Endothelial cell of umbilical vein (primary cell): ENCODE data around the gene MMP23B. TPM values are rescaled to one million over a fixed set of nuclear protein-coding genes. Genes with fewer than 3 reads are reported as not detected.

ENCODE experiments used
- BruUV-seq: library from RNA; stranded (reverse); fragments of 400-500 nt; replicated peaks from 2 replicates; lab custom pipeline; 2021; lab: Mats Ljungman, UMichigan
- CTCF ChIA-PET: fragments of 300-600, 350-600 bp; sonication (Branson Sonifier 250); formaldehyde crosslinking; loops from one replicate; lab custom pipeline; 2021; ENCODE audit warnings: antibody characterized with exemption, inconsistent platforms; lab: Charles Lee
- POLR2A ChIA-PET: fragments of 300-600, 350-600 bp; sonication (Branson Sonifier 250); formaldehyde crosslinking; loops from one replicate; lab custom pipeline; 2021; ENCODE audit warnings: antibody characterized with exemption, inconsistent platforms; lab: Charles Lee
- DNase-seq: peaks from one replicate; pipeline ENCODE4 v3.0.0-alpha.2; 2011; ENCODE audit warnings: low read depth, low spot score
- FAIRE-seq: peaks from 2 replicates; lab custom pipeline; 2011; peaks lifted over from hg19 to GRCh38; lab: Jason Lieb, UNC
- H2AFZ ChIP-seq: 2 replicates; pipeline ENCODE4 v1.6.0; 2012; ENCODE audit warnings: low read depth, low read length, control low read depth, inconsistent platforms
- H3K27ac ChIP-seq: 2 replicates; pipeline ENCODE4 v1.5.1; 2011; ENCODE audit warnings: low read depth, mild to moderate bottlenecking, control low read depth, low read length, moderate library complexity; ENCODE audit not compliant: insufficient read depth
- H3K27me3 ChIP-seq, 2 experiments: 2 replicates each; pipeline versions ENCODE4 v1.6.0 to v1.6.1; 2011; ENCODE audit warnings: low read length in 2 of 2, mixed read lengths in 1 of 2; ENCODE audit not compliant: control insufficient read depth in 2 of 2, insufficient read depth in 2 of 2
- H3K36me3 ChIP-seq, 2 experiments: 2 replicates in 1 of 2; 3 replicates in 1 of 2; pipeline ENCODE4 v1.5.1; 2011; ENCODE audit warnings: low read length in 2 of 2, mild to moderate bottlenecking in 1 of 2, moderate library complexity in 1 of 2; ENCODE audit not compliant: control insufficient read depth in 2 of 2, insufficient read depth in 2 of 2; ENCODE audit errors: extremely low read depth in 1 of 2
- H3K4me1 ChIP-seq: 3 replicates; pipeline ENCODE4 v1.5.1; 2011; ENCODE audit warnings: mild to moderate bottlenecking, low read length; ENCODE audit not compliant: control insufficient read depth, insufficient read depth; ENCODE audit errors: extremely low read depth
- H3K4me2 ChIP-seq: 2 replicates; pipeline ENCODE4 v1.6.1; 2011; ENCODE audit warnings: low read length, control low read depth, mixed read lengths; ENCODE audit not compliant: insufficient read depth
- H3K4me3 ChIP-seq, 3 experiments: fragments of 200-600 bp in 1 of 3; sonication (generic), shearing (Covaris generic) in 1 of 3; replicated peaks in 1 of 3; 2 replicates each; pipeline ENCODE4 v1.5.1; 2011 to 2016; ENCODE audit warnings: control low read depth in 3 of 3, low read length in 3 of 3, mild to moderate bottlenecking in 2 of 3, inconsistent platforms in 1 of 3, low read depth in 1 of 3, moderate library complexity in 1 of 3; ENCODE audit not compliant: insufficient read depth in 1 of 3
- H3K79me2 ChIP-seq: 2 replicates; pipeline ENCODE4 v1.6.0; 2012; ENCODE audit warnings: low read length, inconsistent platforms; ENCODE audit not compliant: control insufficient read depth, insufficient read depth
- H3K9ac ChIP-seq: replicated peaks from 2 replicates; pipeline ENCODE3; 2011; ENCODE audit warnings: low read length, control low read depth; ENCODE audit not compliant: insufficient read depth; ENCODE audit errors: extremely low read depth
- H3K9me1 ChIP-seq: replicated peaks from 3 replicates; pipeline ENCODE4 v1.6.0; 2011; ENCODE audit warnings: mild to moderate bottlenecking, low read length; ENCODE audit not compliant: control insufficient read depth, insufficient read depth; ENCODE audit errors: extremely low read depth
- H3K9me3 ChIP-seq: replicated peaks from 2 replicates; pipeline ENCODE4 v1.5.1; 2012; ENCODE audit warnings: low read length, inconsistent platforms; ENCODE audit not compliant: control insufficient read depth, insufficient read depth
- H4K20me1 ChIP-seq: replicated peaks from 2 replicates; pipeline ENCODE3; 2011; ENCODE audit warnings: mild to moderate bottlenecking, low read length; ENCODE audit not compliant: control insufficient read depth, insufficient read depth; ENCODE audit errors: extremely low read depth
- MYC ChIP-seq: IDR thresholded peaks from one replicate; pipeline ENCODE4 v1.6.1; 2011; ENCODE audit warnings: mild to moderate bottlenecking, low read depth, low read length
- POLR2A ChIP-seq: IDR thresholded peaks from 2 replicates; pipeline ENCODE4 v1.6.1; 2012; ENCODE audit warnings: low read depth, mild to moderate bottlenecking, control low read depth, low read length
- POLR2AphosphoS5 ChIP-seq: IDR thresholded peaks from 2 replicates; pipeline ENCODE4 v1.6.1; 2012; ENCODE audit warnings: low read depth, mild to moderate bottlenecking, control low read depth, low read length, moderate library complexity; ENCODE audit not compliant: insufficient read depth
- dilution Hi-C: fragments of 300-500 bp; cut with MboI; formaldehyde crosslinking; loops from one replicate; pipeline ENCODE4 v1.15.0; 2019; ENCODE audit warnings: low sequenced_read_pairs; ENCODE audit not compliant: extremely low pct_ligation_motif_present
- intact Hi-C: fragments of 100-400 bp; cut with micrococcal nuclease; formaldehyde crosslinking; loops from one replicate; pipeline ENCODE4 v1.10.0; 2022
- polyA plus RNA-seq, 4 experiments: library from polyadenylated mRNA; depleted of rRNA in 3 of 4; stranded (reverse) in 3 of 4; unstranded in 1 of 4; fragments of >200 nt; gene quantifications; 2 replicates each; pipeline versions ENCODE4 v1.2.1 to v1.2.3, GENCODE V29; 2011 to 2012; ENCODE audit warnings: missing spikeins in 1 of 4
- total RNA-seq: library from RNA; stranded (reverse); gene quantifications from 2 replicates; pipeline ENCODE4 v1.2.3, GENCODE V29; 2021
- TF ChIP-seq, protein P1 (sequence below): IDR thresholded peaks from 2 replicates; pipeline ENCODE4 v1.6.1; 2011; ENCODE audit not compliant: insufficient read depth, insufficient read length

The MMP23B gene
- total and polyA plus RNA-seq, 2 donors (not counting 3 experiments of a cell fraction or from before 2014, with no cell fraction given) = 0.62 to 5.3 TPM

DNA sequence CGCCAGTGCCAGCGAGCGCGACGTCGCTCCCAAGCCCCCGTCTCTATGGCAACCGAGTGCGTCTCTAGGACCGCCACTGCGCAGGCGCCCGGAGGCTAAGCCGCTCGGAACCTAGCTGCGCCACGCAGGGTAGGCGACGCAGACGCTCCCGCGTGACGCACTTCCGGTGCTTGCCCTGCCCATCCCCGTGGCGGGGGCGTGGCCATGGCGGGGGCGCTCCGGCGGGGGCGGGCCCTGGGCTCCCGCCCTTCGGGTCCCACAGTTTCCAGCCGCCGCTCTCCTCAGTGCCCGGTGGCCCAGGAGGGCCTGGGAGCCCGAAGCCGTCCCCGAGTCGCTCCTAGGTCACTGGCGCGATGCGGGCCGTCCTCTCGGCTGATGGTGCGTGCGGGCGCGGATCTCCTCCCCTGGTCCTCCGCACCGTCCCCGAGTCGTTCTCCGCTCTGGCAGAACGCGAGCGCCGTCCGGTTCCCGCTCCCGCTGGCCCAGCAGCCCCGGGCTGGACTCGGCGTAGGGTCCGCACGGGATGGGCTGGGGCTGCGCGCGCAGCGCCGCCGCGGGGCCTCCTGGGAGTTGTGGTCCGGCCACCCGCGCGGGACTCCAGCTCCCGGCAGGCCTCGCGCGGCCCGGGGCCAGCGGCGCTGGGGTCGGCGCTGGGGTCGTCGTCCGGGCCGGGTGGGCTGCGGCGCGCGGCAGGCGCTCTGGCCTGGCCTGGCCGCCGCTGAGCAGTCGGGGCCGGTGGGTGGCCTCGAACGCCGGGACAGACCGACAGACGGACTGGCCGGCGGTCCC, 16.5 kb upstream of the MMP23B start, which contains the start of gene MIB2:
MIB2 (plus strand) TSS at position 245 of the 789 bp plus-strand sequence. CDS start 7,953 bp downstream, outside the sequence.
- Histone ChIP-seq H3K4me1 (peaks cover 16% of the 10 kb centered on the region), H4K20me1 (no peaks in the 10 kb centered on the region), H3K4me2 (peak within 1 kb of the TSS; percentile 75), H3K27ac (peak within 1 kb of the TSS; percentile 99), H3K9me3 (no peaks in the 10 kb centered on the region), H3K27me3 (no peaks in the 10 kb centered on the region), H3K9ac (peak within 1 kb of the TSS; percentile 100), H2AFZ (peak within 1 kb of the TSS; percentile 90), H3K9me1 (no peaks in the 10 kb centered on the region), H3K79me2 (peaks cover 3% of the 10 kb centered on the region), H3K4me3 (peak within 1 kb of the TSS; percentile 68 to 99 (median 74)), H3K36me3 (peaks cover 0 to 2% of the 10 kb centered on the region in 2 experiments)
- CTCF ChIA-PET = interaction anchor here (1.1 to 1.8 kb wide), 3 partner anchors 10 to 110 kb away, joined by 4 to 6 read pairs (median 4); no protein-coding TSS in a partner anchor
- DNase-seq (peak; percentile 95), FAIRE-seq (peak; percentile 93)
- POLR2A ChIA-PET = interaction anchor here (0.6 kb wide), 1 partner anchor 342 kb away, joined by 5 read pairs; the partner anchor contains the start of gene UBE2J2
- intact Hi-C loops (loop anchor here (1.0 to 5.0 kb wide), 2 partner anchors 41 to 103 kb away; partner anchors contain the start of genes ATAD3A and SSU72), dilution Hi-C loops (no loop called here)
- no TSS peak for BruUV-seq
- TF ChIP-seq POLR2A = peak; percentile 75
- peak; percentile 80 for TF ChIP-seq POLR2AphosphoS5
- no peak for TF ChIP-seq MYC
- TF ChIP-seq, protein P1, sequence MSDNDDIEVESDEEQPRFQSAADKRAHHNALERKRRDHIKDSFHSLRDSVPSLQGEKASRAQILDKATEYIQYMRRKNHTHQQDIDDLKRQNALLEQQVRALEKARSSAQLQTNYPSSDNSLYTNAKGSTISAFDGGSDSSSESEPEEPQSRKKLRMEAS = peak; percentile 51
